ENCODE results near the gene HSF2. TPM values are rescaled to one million over a fixed set of nuclear protein-coding genes. Genes with fewer than 3 reads are reported as not detected.

Gene HSF2
- polyA plus RNA-seq, 1 donor from 2014 or later: 153 TPM

- Histone ChIP-seq H3K27me3 (ENCODE audit: insufficient read depth, low read depth, low read length) (no peaks in the 10 kb centered on the region), H3K4me2 (ENCODE audit: low read length) (no peak overlapping the region), H3K9ac (ENCODE audit: low read length) (no peak overlapping the region), H2AFZ (ENCODE audit: low read depth, low read length) (no peak overlapping the region), H3K4me3 (ENCODE audit: low read length) (no peak overlapping the region), H3F3A (ENCODE audit: insufficient read depth, low read length, poor library complexity, severe bottlenecking) (no peaks in the 10 kb centered on the region), H3K79me2 (replicated peaks; ENCODE audit: insufficient read depth, low read length) (no peaks in the 10 kb centered on the region), H3K9me2 (ENCODE audit: insufficient read depth, low read length) (no peaks in the 10 kb centered on the region), H4K20me1 (ENCODE audit: insufficient read depth) (no peaks in the 10 kb centered on the region), H3K9me3 (ENCODE audit: low read length) (no peaks in the 10 kb centered on the region), H3K36me3 (ENCODE audit: insufficient read depth, low read length) (no peaks in the 10 kb centered on the region), H3K27ac (ENCODE audit: low read length) (no peak overlapping the region)
- TF ChIP-seq SMC3 (conservative IDR thresholded peaks at IDR 0.05; ENCODE audit: poor library complexity) (peak; percentile 94), EP300 (conservative IDR thresholded peaks at IDR 0.05; ENCODE audit: poor library complexity, severe bottlenecking) (no peak), CTCF (IDR thresholded peaks at IDR 0.05; ENCODE audit: poor library complexity, severe bottlenecking) (peak; percentile 85), POLR2AphosphoS5 (IDR thresholded peaks at IDR 0.05) (no peak), RAD21 (conservative IDR thresholded peaks at IDR 0.05) (peak; percentile 86), MXI1 (conservative IDR thresholded peaks at IDR 0.05; ENCODE audit: poor library complexity, severe bottlenecking) (no peak), EZH2 (IDR thresholded peaks at IDR 0.05; ENCODE audit: borderline replicate concordance, insufficient read depth, low read length, poor library complexity, severe bottlenecking) (no peak), REST (IDR thresholded peaks at IDR 0.05; ENCODE audit: borderline replicate concordance) (no peak), TAF1 (IDR thresholded peaks at IDR 0.05; ENCODE audit: low read depth) (no peak)
These were observed 17.8 kb upstream of the HSF2 start for GRCh38 chr6:122381494-122382265.

- Histone ChIP-seq H3K4me3 (ENCODE audit: low read length) (no peak overlapping the region), H3K27me3 (ENCODE audit: insufficient read depth, low read depth, low read length) (no peaks in the 10 kb centered on the region), H3F3A (ENCODE audit: insufficient read depth, low read length, poor library complexity, severe bottlenecking) (no peaks in the 10 kb centered on the region), H2AFZ (ENCODE audit: low read depth, low read length) (no peak overlapping the region), H3K9ac (ENCODE audit: low read length) (no peak overlapping the region), H3K9me2 (ENCODE audit: insufficient read depth, low read length) (no peaks in the 10 kb centered on the region), H3K36me3 (ENCODE audit: insufficient read depth, low read length) (no peaks in the 10 kb centered on the region), H3K79me2 (replicated peaks; ENCODE audit: insufficient read depth, low read length) (no peaks in the 10 kb centered on the region), H4K20me1 (ENCODE audit: insufficient read depth) (no peaks in the 10 kb centered on the region), H3K9me3 (ENCODE audit: low read length) (no peaks in the 10 kb centered on the region), H3K27ac (ENCODE audit: low read length) (no peak overlapping the region), H3K4me2 (ENCODE audit: low read length) (no peak overlapping the region)
- TF ChIP-seq POLR2AphosphoS5 (IDR thresholded peaks at IDR 0.05): no peak
- TF ChIP-seq TAF1 (IDR thresholded peaks at IDR 0.05; ENCODE audit: low read depth): no peak
These were observed 13.4 kb upstream of the HSF2 start for GRCh38 chr6:122385857-122386612.

Measured in neural cell (in vitro differentiated cells).